Ishikawa (cell line): ENCODE data around the gene SLC9A9.

Experiments used
- CEBPB ChIP-seq: IDR thresholded peaks from 2 replicates; pipeline ENCODE4 v1.6.1; 2012
- CREB1 ChIP-seq: IDR thresholded peaks from 2 replicates; pipeline ENCODE4 v1.6.1; 2012; ENCODE audit warnings: low read depth
- EP300 ChIP-seq: IDR thresholded peaks from 2 replicates; pipeline ENCODE4 v1.6.1; 2012; ENCODE audit warnings: borderline replicate concordance
- FOXM1 ChIP-seq: IDR thresholded peaks from 2 replicates; pipeline ENCODE4 v1.6.1; 2012; ENCODE audit warnings: low read depth, borderline replicate concordance
- NFIC ChIP-seq: IDR thresholded peaks from 2 replicates; pipeline ENCODE4 v1.6.1; 2012
- RAD21 ChIP-seq: IDR thresholded peaks from 2 replicates; pipeline ENCODE4 v1.6.1; 2012; ENCODE audit warnings: low read depth
- TCF12 ChIP-seq: IDR thresholded peaks from 2 replicates; pipeline ENCODE4 v1.6.1; 2012; ENCODE audit warnings: low read depth
- TEAD4 ChIP-seq: IDR thresholded peaks from 2 replicates; pipeline ENCODE4 v1.6.1; 2012
- YY1 ChIP-seq: IDR thresholded peaks from 2 replicates; pipeline ENCODE4 v1.6.1; 2012; ENCODE audit warnings: low read depth
- ZBTB7A ChIP-seq: IDR thresholded peaks from 2 replicates; pipeline ENCODE4 v1.6.1; 2012; ENCODE audit warnings: low read depth
- TF ChIP-seq, protein P1 (sequence below): IDR thresholded peaks from 2 replicates; pipeline ENCODE4 v1.6.1; 2012
- TF ChIP-seq, protein P2 (sequence below): IDR thresholded peaks from 2 replicates; pipeline ENCODE4 v1.6.1; 2012; ENCODE audit warnings: low read depth, mild to moderate bottlenecking

DNA sequence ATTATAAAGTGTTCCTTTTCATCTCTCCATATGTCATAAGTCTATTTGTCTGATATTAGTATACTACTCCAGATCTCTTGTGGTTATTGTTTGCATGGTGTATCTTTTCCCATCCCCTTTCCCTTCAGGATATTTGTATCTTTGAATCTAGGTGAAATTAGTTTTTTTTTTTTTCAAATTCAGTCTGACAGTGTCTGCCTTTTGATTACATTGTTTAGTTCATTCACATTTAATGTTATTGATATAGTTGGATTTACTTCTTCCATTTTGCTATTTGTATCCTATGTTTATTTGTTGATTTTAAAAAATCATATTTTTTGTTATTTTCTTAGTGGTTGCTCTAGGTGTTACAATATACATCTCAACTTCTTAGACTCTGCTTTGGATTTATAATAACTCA, 445.7 kb downstream of the SLC9A9 start:
- no peak for TF ChIP-seq TEAD4
- TF ChIP-seq YY1 = no peak
- TF ChIP-seq EP300 = no peak
- no peak for TF ChIP-seq RAD21
- TF ChIP-seq ZBTB7A = no peak
- TF ChIP-seq, protein P1, sequence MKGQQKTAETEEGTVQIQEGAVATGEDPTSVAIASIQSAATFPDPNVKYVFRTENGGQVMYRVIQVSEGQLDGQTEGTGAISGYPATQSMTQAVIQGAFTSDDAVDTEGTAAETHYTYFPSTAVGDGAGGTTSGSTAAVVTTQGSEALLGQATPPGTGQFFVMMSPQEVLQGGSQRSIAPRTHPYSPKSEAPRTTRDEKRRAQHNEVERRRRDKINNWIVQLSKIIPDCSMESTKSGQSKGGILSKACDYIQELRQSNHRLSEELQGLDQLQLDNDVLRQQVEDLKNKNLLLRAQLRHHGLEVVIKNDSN = no peak
- no peak for TF ChIP-seq CREB1
- TF ChIP-seq CEBPB = no peak
- TF ChIP-seq FOXM1 = no peak
- TF ChIP-seq, protein P2, sequence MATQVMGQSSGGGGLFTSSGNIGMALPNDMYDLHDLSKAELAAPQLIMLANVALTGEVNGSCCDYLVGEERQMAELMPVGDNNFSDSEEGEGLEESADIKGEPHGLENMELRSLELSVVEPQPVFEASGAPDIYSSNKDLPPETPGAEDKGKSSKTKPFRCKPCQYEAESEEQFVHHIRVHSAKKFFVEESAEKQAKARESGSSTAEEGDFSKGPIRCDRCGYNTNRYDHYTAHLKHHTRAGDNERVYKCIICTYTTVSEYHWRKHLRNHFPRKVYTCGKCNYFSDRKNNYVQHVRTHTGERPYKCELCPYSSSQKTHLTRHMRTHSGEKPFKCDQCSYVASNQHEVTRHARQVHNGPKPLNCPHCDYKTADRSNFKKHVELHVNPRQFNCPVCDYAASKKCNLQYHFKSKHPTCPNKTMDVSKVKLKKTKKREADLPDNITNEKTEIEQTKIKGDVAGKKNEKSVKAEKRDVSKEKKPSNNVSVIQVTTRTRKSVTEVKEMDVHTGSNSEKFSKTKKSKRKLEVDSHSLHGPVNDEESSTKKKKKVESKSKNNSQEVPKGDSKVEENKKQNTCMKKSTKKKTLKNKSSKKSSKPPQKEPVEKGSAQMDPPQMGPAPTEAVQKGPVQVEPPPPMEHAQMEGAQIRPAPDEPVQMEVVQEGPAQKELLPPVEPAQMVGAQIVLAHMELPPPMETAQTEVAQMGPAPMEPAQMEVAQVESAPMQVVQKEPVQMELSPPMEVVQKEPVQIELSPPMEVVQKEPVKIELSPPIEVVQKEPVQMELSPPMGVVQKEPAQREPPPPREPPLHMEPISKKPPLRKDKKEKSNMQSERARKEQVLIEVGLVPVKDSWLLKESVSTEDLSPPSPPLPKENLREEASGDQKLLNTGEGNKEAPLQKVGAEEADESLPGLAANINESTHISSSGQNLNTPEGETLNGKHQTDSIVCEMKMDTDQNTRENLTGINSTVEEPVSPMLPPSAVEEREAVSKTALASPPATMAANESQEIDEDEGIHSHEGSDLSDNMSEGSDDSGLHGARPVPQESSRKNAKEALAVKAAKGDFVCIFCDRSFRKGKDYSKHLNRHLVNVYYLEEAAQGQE = no peak
- no peak for TF ChIP-seq TCF12
- no peak for TF ChIP-seq NFIC
